ENCODE results near the gene SMIM43. TPM values are rescaled to one million over a fixed set of nuclear protein-coding genes. Genes with fewer than 3 reads are reported as not detected.

The SMIM43 gene
- total and polyA plus RNA-seq, 12 donors = 0.09 to 1.3 (median 0.15) TPM; not detected in 9

GRCh38 chr4:121767166-121767565 lies 2.2 kb upstream of the SMIM43 start:
- no peaks in the 10 kb centered on the region for H3K9me3 ChIP-seq
- H3K36me3 ChIP-seq = no peaks in the 10 kb centered on the region
- no peak overlapping the region for H3K4me3 ChIP-seq
- H3K27me3 ChIP-seq = peaks cover 7 to 86% (median 46%) of the 10 kb centered on the region in 7 donors
- H3K27ac ChIP-seq = no peak overlapping the region
- intact Hi-C loops (cut with DNase I) = no loop called here
- no peak for DNase-seq
- no peak for TF ChIP-seq CTCF (IDR thresholded peaks at IDR 0.05)
- 92 to 93% methylated on average over 4 of the region's 4 CpGs for WGBS, 2 donors
- peaks cover 0 to 14% (median 10%) of the 10 kb centered on the region in 9 donors for H3K4me1 ChIP-seq
- no peak for ATAC-seq

DNA sequence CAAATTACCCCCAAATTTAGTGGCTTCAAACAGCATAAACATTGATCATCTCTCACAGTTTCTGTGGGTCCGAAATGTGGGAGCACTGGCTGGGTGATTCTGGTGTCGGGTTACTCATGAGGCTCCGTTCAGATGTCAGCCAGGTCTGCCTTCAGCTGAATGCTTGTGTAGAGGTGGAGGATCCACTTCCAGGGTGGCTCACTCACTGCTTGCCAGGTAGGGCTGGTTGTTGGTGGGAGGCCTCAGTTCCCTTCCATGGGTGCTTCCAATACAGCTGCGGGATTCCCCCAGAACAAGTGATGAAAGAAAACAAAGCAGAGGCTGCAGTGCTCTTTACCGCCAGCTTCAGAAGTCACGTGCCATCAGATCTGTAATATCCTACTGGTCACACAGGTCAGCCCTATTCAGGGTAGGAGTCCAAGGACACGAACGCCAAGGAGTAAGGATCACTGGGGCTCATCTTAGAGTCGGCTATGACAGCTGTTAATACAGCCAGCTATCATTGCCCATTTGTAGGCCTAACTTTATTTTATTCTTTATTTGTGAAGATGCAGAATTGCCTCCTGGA lies 1.1 kb upstream of the SMIM43 start:
- no peak for ATAC-seq
- Histone ChIP-seq H3K27me3 (peaks cover 7 to 89% (median 49%) of the 10 kb centered on the region in 7 donors), H3K27ac (no peak overlapping the region), H3K4me3 (no peak overlapping the region), H3K9me3 (no peaks in the 10 kb centered on the region), H3K4me1 (peaks cover 0 to 14% (median 10%) of the 10 kb centered on the region in 9 donors), H3K36me3 (no peaks in the 10 kb centered on the region)
- TF ChIP-seq CTCF (IDR thresholded peaks at IDR 0.05) = no peak
- DNase-seq = no peak
- WGBS, 2 donors = 58 to 81% methylated on average over 9 of the region's 9 CpGs
- intact Hi-C loops (cut with DNase I) = no loop called here

GRCh38 chr4:121765368-121765705 lies 373 bp upstream of the SMIM43 start:
- H3K9me3 ChIP-seq = no peaks in the 10 kb centered on the region
- 9 to 13% methylated on average over 16 of the region's 16 CpGs for WGBS, 2 donors
- H3K36me3 ChIP-seq = no peaks in the 10 kb centered on the region
- peaks cover 0 to 14% (median 10%) of the 10 kb centered on the region in 9 donors for H3K4me1 ChIP-seq
- TF ChIP-seq CTCF (IDR thresholded peaks at IDR 0.05) = no peak
- ATAC-seq = peak in 1 of 8 donors; percentile 20
- DNase-seq = no peak
- no peak overlapping the region for H3K27ac ChIP-seq
- intact Hi-C loops (cut with DNase I) = no loop called here
- H3K4me3 ChIP-seq = peak overlapping the region; percentile 18 to 54 (median 46)
- peaks cover 7 to 91% (median 49%) of the 10 kb centered on the region in 7 donors for H3K27me3 ChIP-seq

- H3K4me3 ChIP-seq = peak overlapping the region; percentile 18 to 54 (median 46)
- no peak for TF ChIP-seq CTCF (IDR thresholded peaks at IDR 0.05)
- peaks cover 7 to 87% (median 49%) of the 10 kb centered on the region in 7 donors for H3K27me3 ChIP-seq
- H3K9me3 ChIP-seq = no peaks in the 10 kb centered on the region
- ATAC-seq (no peak), DNase-seq (no peak)
- WGBS, 2 donors = 15 to 22% methylated on average over 14 of the region's 14 CpGs
- H3K4me1 ChIP-seq = peaks cover 0 to 14% (median 10%) of the 10 kb centered on the region in 9 donors
- no peak overlapping the region for H3K27ac ChIP-seq
- intact Hi-C loops (cut with DNase I) = no loop called here
- no peaks in the 10 kb centered on the region for H3K36me3 ChIP-seq
Measured at GRCh38 chr4:121764303-121764701, 662 bp downstream of the SMIM43 start.
